SK-N-SH (cell line): ENCODE results near the gene MED16.

ENCODE experiments used
- EZH2phosphoT487 ChIP-seq: fragments of 200-600 bp; sonication (generic); IDR thresholded peaks from 2 replicates; pipeline ENCODE4 v1.6.1; 2017; ENCODE audit warnings: low read depth, mixed run types, mild to moderate bottlenecking, antibody characterized with exemption, moderate library complexity, borderline replicate concordance
- FOSL2 ChIP-seq: IDR thresholded peaks from 2 replicates; pipeline ENCODE4 v1.4.0; 2012; ENCODE audit warnings: low read depth, mild to moderate bottlenecking, moderate library complexity, borderline replicate concordance
- MXI1 ChIP-seq: IDR thresholded peaks from 2 replicates; pipeline ENCODE4 v1.6.1; 2012; ENCODE audit warnings: mild to moderate bottlenecking, low read depth, low read length, improper control_type of control experiment
- POLR2AphosphoS5 ChIP-seq: IDR thresholded peaks from 2 replicates; pipeline ENCODE4 v1.6.1; 2012; ENCODE audit warnings: low read depth, low read length
- TCF12 ChIP-seq: IDR thresholded peaks from 2 replicates; pipeline ENCODE4 v1.4.0; 2012
- TEAD4 ChIP-seq: IDR thresholded peaks from 2 replicates; pipeline ENCODE4 v1.4.0; 2012; ENCODE audit warnings: mild to moderate bottlenecking, borderline replicate concordance; ENCODE audit not compliant: insufficient read depth
- USF2 ChIP-seq: fragments of 150-350 bp; IDR thresholded peaks from 2 replicates; pipeline ENCODE4 v1.6.1; 2017; ENCODE audit warnings: antibody characterized with exemption, low read length, low read depth, borderline replicate concordance
- YY1 ChIP-seq: IDR thresholded peaks from 2 replicates; pipeline ENCODE4 v1.4.0; 2012; ENCODE audit warnings: low read depth, mild to moderate bottlenecking
- TF ChIP-seq, protein P1 (sequence below): fragments of 200-600 bp; sonication (generic); IDR thresholded peaks from 2 replicates; pipeline ENCODE4 v1.6.1; 2017; ENCODE audit warnings: antibody characterized with exemption, mild to moderate bottlenecking, moderate library complexity
- TF ChIP-seq, protein P2 (sequence below): IDR thresholded peaks from 2 replicates; pipeline ENCODE4 v1.4.0; 2012; ENCODE audit warnings: low read depth, borderline replicate concordance
- TF ChIP-seq, protein P3 (sequence below): IDR thresholded peaks from 2 replicates; pipeline ENCODE4 v1.4.0; 2012; ENCODE audit warnings: low read depth

DNA sequence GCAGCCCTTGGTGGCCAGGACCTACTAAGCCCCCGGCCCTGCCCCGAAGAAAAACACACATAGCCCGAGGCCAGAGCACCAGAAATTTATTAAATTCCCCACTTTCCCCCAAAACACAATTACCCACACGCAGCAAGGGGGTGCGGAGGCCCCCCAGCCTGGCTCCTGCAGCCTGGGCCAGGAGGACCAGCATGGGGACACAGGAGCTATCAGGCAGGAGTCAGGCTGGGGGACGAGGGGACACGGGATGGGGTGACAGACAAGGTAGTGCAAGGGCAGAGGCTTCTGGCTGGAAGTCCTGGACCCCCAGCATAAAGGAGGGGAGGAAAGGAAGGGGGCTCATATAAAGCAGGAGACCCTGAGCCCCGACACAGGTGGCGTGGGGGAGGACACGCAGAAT is 3.4 kb upstream of the MED16 start:
- TF ChIP-seq, protein P1, sequence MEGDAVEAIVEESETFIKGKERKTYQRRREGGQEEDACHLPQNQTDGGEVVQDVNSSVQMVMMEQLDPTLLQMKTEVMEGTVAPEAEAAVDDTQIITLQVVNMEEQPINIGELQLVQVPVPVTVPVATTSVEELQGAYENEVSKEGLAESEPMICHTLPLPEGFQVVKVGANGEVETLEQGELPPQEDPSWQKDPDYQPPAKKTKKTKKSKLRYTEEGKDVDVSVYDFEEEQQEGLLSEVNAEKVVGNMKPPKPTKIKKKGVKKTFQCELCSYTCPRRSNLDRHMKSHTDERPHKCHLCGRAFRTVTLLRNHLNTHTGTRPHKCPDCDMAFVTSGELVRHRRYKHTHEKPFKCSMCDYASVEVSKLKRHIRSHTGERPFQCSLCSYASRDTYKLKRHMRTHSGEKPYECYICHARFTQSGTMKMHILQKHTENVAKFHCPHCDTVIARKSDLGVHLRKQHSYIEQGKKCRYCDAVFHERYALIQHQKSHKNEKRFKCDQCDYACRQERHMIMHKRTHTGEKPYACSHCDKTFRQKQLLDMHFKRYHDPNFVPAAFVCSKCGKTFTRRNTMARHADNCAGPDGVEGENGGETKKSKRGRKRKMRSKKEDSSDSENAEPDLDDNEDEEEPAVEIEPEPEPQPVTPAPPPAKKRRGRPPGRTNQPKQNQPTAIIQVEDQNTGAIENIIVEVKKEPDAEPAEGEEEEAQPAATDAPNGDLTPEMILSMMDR, result no peak
- TF ChIP-seq, protein P2, sequence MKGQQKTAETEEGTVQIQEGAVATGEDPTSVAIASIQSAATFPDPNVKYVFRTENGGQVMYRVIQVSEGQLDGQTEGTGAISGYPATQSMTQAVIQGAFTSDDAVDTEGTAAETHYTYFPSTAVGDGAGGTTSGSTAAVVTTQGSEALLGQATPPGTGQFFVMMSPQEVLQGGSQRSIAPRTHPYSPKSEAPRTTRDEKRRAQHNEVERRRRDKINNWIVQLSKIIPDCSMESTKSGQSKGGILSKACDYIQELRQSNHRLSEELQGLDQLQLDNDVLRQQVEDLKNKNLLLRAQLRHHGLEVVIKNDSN, result no peak
- TF ChIP-seq POLR2AphosphoS5 (no peak), YY1 (no peak), FOSL2 (no peak), USF2 (no peak), TCF12 (no peak), EZH2phosphoT487 (no peak), TEAD4 (no peak), MXI1 (no peak)
- TF ChIP-seq, protein P3, sequence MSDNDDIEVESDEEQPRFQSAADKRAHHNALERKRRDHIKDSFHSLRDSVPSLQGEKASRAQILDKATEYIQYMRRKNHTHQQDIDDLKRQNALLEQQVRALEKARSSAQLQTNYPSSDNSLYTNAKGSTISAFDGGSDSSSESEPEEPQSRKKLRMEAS, result no peak
